Endothelial cell (in vitro differentiated cells): ENCODE data around the gene SQSTM1. TPM values are rescaled to one million over a fixed set of nuclear protein-coding genes. Genes with fewer than 3 reads are reported as not detected.

ENCODE experiments used
- DNase-seq: peaks from one replicate; pipeline ENCODE4 v3.0.0; 2021; ENCODE audit warnings: low spot score
- H3K27ac Mint-ChIP-seq: one replicate; pipeline ENCODE4 v1.8.0; 2021; ENCODE audit warnings: mixed read lengths, inconsistent platforms; ENCODE audit not compliant: unreplicated experiment
- H3K27me3 Mint-ChIP-seq: one replicate; pipeline ENCODE4 v1.8.0; 2021; ENCODE audit warnings: mild to moderate bottlenecking, moderate library complexity, mixed read lengths, inconsistent platforms; ENCODE audit not compliant: unreplicated experiment
- H3K36me3 Mint-ChIP-seq: one replicate; pipeline ENCODE4 v1.8.0; 2021; ENCODE audit warnings: mild to moderate bottlenecking, low read depth, mixed read lengths, inconsistent platforms; ENCODE audit not compliant: unreplicated experiment
- H3K4me1 Mint-ChIP-seq: one replicate; pipeline ENCODE4 v1.8.0; 2021; ENCODE audit warnings: mild to moderate bottlenecking, mixed read lengths, inconsistent platforms; ENCODE audit not compliant: unreplicated experiment
- H3K4me3 Mint-ChIP-seq: one replicate; pipeline ENCODE4 v1.8.0; 2021; ENCODE audit warnings: mild to moderate bottlenecking, mixed read lengths, inconsistent platforms; ENCODE audit not compliant: unreplicated experiment
- H3K9me3 Mint-ChIP-seq: one replicate; pipeline ENCODE4 v1.8.0; 2021; ENCODE audit warnings: mixed read lengths, inconsistent platforms; ENCODE audit not compliant: unreplicated experiment
- CTCF ChIP-seq: fragments of 200-600 bp; sonication (generic); IDR thresholded peaks from one replicate; pipeline ENCODE4 v1.5.0; 2021; ENCODE audit warnings: antibody characterized with exemption; ENCODE audit not compliant: unreplicated experiment
- total RNA-seq: library from RNA; stranded (reverse); fragmentation: NEBNext Ultra II Directional; extraction: Animal tissue kit (Norgen Biotek cat#: 25700); gene quantifications from one replicate; pipeline ENCODE4 v1.2.1, GENCODE V29; 2021; ENCODE audit not compliant: unreplicated experiment

The SQSTM1 gene
- total RNA-seq, 1 donor from 2014 or later = 82.2 TPM

GRCh38 chr5:179858586-179859427 is 38.1 kb downstream of the SQSTM1 start, which contains the start of gene MRNIP:
Gene MRNIP, minus strand, starts transcription at chr5:179858817. Its CDS starts 21 bp downstream, at chr5:179858796.
- Mint-ChIP-seq H3K27me3 (peaks cover 5% of the 10 kb centered on the region), H3K27ac (peak within 1 kb of the TSS; percentile 30), H3K4me3 (peak within 1 kb of the TSS; percentile 96), H3K4me1 (peaks cover 17% of the 10 kb centered on the region), H3K36me3 (peaks cover 18% of the 10 kb centered on the region), H3K9me3 (no peaks in the 10 kb centered on the region)
- TF ChIP-seq CTCF = no peak
- DNase-seq = peak; percentile 93

- Mint-ChIP-seq H3K36me3 (peaks cover 19% of the 10 kb centered on the region), H3K9me3 (no peaks in the 10 kb centered on the region), H3K4me3 (peak overlapping the region; percentile 83), H3K4me1 (peaks cover 21% of the 10 kb centered on the region), H3K27ac (no peak overlapping the region), H3K27me3 (peaks cover 9% of the 10 kb centered on the region)
- DNase-seq = no peak
- TF ChIP-seq CTCF = no peak
These were observed 39.6 kb downstream of the SQSTM1 start for GRCh38 chr5:179860301-179860700.

- Mint-ChIP-seq H3K4me1 (peaks cover 27% of the 10 kb centered on the region), H3K9me3 (no peaks in the 10 kb centered on the region), H3K27me3 (peaks cover 14% of the 10 kb centered on the region), H3K4me3 (peak overlapping the region; percentile 67), H3K36me3 (peaks cover 26% of the 10 kb centered on the region), H3K27ac (no peak overlapping the region)
- DNase-seq = no peak
- TF ChIP-seq CTCF = no peak
These were observed 41.6 kb downstream of the SQSTM1 start for GRCh38 chr5:179862296-179862695.

GRCh38 chr5:179862891-179863290 is 42.2 kb downstream of the SQSTM1 start:
- Mint-ChIP-seq H3K27me3 (peaks cover 14% of the 10 kb centered on the region), H3K4me3 (peak overlapping the region; percentile 67), H3K4me1 (peaks cover 22% of the 10 kb centered on the region), H3K9me3 (no peaks in the 10 kb centered on the region), H3K36me3 (peaks cover 27% of the 10 kb centered on the region), H3K27ac (no peak overlapping the region)
- no peak for DNase-seq
- no peak for TF ChIP-seq CTCF

- Mint-ChIP-seq H3K4me3 (peak overlapping the region; percentile 79), H3K9me3 (no peaks in the 10 kb centered on the region), H3K4me1 (peaks cover 19% of the 10 kb centered on the region), H3K27me3 (peaks cover 14% of the 10 kb centered on the region), H3K36me3 (peaks cover 27% of the 10 kb centered on the region), H3K27ac (no peak overlapping the region)
- no peak for DNase-seq
- TF ChIP-seq CTCF = no peak
These were observed 42.9 kb downstream of the SQSTM1 start for GRCh38 chr5:179863449-179864085.
